Stimulated activated CD8-positive, alpha-beta memory T cell treated with anti-CD3 and anti-CD28 coated beads, Interleukin-12 subunit alpha, Interleukin-12 subunit beta, amount 100 ng/mL, for 1 hour (primary cell): ENCODE results near the gene PDE4B.
"Not testable (repeated sequence)": the region's sequence is repeated elsewhere in the genome, so short reads cannot be mapped to it uniquely, and the experiment has no call there.

ENCODE experiments used
- DNase-seq: peaks from one replicate; pipeline ENCODE4 v3.0.0-alpha.2; 2020; ENCODE audit warnings: low read depth

Gene PDE4B

GRCh38 chr1:66135161-66135560, 342.5 kb downstream of the PDE4B start:
- DNase-seq: no peak

- not testable (repeated sequence) for DNase-seq
These were observed 343.7 kb downstream of the PDE4B start for GRCh38 chr1:66136423-66136822.

- DNase-seq: no peak
These were observed 344.5 kb downstream of the PDE4B start for GRCh38 chr1:66137235-66137634.

- no peak for DNase-seq
These were observed 345.9 kb downstream of the PDE4B start for GRCh38 chr1:66138613-66139012.

DNA sequence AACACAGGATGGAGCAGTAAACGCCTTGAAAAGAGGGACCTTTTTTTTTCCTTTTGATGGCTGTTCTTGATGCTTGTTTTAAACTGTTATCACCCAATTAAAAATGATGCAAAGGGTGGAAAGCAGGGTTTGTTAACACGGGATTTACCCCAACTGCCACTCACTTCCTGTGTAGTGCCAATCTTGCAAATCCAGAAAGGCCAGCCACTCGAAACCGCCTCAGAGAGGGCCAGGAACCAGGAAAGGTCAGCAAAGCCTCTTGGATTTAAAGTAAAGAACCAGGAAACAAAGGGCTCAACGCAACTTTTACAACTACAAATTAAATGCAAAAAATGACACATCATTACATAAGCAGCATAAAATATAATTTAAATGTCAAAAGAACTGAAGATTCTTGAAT, 347.4 kb downstream of the PDE4B start:
- DNase-seq: no peak

GRCh38 chr1:66143651-66144050, 351.0 kb downstream of the PDE4B start:
- no peak for DNase-seq

DNA sequence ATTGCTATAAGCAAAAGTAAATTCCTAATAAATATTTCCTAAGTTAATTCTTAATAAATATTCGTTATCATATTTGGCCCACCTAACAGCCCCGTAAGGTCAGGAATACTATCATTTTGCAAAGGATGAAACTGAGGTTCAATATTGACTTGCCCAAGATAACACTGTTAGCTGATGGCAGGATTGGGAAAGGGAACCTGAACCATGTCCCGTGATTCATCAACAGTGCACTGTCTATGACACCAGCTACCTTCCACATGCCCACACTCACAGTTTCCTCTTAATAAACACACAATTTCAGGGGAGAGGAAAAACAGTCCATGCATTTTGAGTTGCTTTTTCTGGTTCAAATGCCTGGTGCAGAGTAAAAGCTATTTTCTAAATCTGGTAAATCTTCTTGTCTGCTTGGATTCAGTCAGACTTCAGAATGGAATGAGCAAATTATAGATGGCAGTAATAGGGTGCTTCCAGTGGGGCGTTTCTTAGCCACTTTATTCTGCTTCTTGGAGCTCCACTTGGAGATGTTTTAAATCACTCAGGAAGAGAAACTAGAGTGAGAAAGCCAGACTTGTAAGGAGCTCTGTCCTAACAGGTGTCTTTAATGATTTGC, 354.6 kb downstream of the PDE4B start:
- no peak for DNase-seq

DNA sequence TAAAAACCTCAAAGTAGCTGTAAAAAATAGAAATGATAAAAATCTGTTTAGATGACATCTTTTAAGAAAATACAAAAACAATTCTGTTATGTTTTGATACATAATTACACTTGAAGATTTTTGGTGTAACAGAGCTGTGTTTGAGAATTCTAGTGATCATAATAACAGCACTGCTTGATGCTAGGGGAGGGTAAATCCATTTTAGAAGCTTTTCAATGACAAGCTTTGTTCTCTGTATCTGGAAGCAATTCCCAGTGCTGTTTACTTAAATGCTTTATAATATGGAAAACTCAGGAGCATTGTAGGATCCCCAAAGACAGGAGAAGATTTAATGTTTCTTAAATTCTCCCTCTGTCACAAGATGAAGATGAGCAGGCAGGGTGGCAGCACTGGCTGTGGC, 359.3 kb downstream of the PDE4B start:
- DNase-seq: no peak

DNA sequence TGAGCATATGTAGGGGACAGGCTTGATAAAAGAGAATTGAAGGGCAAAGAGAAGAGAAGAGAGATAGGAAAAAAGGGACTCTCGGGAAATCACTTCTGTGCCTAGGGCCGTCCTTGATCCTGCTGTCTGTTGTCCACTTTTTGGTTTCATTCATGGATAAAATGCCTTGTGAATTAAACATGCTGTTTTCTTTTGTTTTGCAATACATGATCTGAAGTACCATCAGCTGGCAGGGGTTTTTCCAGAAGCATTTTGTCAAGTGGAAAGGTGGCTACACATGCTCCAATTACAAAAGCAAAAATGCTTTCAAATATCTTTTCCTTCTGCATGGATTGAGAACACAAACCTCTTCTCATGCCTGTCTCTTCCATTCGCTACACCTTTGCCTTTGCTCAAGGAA, 361.7 kb downstream of the PDE4B start:
- DNase-seq: no peak

- no peak for DNase-seq
These were observed 363.4 kb downstream of the PDE4B start for GRCh38 chr1:66156144-66156543.

- DNase-seq: no peak
These were observed 367.1 kb downstream of the PDE4B start for GRCh38 chr1:66159800-66160199.

DNA sequence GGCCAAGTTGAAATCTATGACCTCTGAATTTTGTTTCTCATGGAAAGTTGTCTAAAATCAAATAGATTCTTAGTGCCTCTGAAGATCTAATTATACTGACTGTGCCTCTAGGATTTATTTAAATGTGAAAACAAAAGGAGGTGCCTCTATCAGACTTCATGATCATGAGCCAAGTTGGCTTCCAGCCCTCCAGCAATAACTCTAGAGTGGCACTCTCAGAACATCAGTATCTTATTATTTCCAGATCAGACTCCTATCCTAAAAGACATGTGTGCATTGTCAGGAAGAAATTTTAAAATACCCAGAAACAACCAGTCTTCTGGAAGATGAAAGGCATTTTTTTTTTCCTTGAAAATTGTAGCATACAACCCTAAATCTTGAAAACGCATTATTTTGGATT, 368.0 kb downstream of the PDE4B start:
- DNase-seq: no peak

DNA sequence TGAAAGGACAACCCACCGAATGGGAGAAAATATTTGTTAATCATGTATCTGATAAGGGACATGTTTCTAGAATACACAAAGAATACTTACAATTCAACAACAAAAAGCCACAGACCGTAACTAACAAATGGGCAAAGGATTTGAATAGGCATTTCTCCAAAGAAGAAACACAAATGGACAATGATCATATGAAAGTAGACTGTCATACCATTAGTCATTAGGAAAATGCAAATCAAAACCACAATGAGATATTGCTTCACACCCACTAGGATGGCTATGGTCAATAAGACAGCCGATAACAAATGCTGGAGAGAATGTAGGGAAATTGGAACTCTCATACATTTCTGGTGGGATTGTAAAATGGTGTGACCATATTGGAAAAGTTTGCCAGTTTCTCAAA, 374.1 kb downstream of the PDE4B start:
- DNase-seq: no peak

DNA sequence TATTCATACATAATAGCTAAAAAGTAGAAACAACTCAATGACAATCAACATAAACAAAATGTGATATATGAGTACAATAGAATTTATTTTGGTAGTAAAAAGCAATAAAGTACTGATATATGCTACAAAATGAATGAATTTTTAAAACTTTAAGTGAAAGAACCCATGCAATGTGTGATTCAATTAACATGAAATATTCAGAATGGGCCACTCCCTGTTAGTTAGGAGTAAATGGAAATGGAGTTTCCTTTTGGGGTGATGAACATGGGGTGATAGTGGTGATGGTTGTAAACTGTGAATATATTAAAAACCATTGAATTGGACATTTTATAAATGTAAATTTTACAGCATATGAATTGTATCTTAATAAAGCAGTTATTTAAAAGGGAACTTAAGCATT, 374.6 kb downstream of the PDE4B start:
- no peak for DNase-seq

GRCh38 chr1:66168467-66168887, 375.8 kb downstream of the PDE4B start:
- no peak for DNase-seq

DNA sequence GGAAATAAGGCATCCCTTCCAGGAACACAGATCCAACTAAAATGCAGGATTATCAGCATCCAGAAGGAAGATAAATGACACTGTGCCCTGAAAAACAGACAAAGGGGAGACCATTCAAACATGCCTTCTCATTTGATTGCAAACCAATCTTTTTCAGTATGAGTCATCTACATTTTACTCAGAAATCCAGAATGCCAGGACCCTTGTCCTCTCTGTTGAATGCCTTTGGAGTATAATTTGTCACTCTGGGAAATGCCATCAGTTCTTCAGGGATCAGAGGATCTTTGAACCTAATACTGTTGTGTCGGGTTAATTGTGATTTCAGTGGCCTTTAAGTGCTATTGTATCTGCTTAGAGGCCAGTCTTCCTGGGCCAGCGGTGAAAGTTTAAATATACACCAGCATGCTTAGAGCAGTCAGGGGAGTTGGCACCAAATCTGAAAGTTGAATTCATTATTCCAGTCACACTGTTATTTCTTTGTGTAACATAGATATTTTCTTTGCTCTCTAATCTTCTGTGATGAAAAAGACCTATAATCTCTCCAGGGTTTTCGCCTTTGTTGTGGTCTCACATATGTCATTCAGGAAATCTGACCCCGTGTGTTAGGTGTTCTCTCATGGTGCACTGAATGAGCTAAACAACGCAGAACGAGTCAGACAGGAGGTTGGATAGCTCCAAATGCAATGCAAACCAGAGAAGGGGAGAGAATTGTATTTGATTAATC, 376.4 kb downstream of the PDE4B start:
- DNase-seq: no peak

- DNase-seq: no peak
These were observed 379.6 kb downstream of the PDE4B start for GRCh38 chr1:66172272-66172671.

DNA sequence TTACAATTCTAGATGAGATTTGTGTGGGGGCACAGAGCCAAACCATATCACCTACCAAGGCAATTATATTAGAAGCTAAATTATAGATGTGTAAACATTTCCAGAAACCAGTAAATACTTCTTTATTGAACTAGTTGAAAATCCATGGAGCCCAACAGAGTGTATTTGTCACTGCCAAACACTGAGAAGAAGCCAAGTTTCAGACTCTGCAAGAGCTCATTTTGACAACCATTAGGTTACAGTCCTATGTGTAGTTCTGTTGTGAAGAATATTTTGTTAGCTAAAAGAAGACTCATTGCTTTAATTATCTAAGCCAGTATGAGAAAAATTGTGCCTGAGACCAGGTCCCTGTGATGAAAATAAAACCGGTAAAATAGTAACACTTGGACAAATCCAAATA, 382.4 kb downstream of the PDE4B start:
- no peak for DNase-seq

- no peak for DNase-seq
These were observed 382.9 kb downstream of the PDE4B start for GRCh38 chr1:66175581-66175980.

DNA sequence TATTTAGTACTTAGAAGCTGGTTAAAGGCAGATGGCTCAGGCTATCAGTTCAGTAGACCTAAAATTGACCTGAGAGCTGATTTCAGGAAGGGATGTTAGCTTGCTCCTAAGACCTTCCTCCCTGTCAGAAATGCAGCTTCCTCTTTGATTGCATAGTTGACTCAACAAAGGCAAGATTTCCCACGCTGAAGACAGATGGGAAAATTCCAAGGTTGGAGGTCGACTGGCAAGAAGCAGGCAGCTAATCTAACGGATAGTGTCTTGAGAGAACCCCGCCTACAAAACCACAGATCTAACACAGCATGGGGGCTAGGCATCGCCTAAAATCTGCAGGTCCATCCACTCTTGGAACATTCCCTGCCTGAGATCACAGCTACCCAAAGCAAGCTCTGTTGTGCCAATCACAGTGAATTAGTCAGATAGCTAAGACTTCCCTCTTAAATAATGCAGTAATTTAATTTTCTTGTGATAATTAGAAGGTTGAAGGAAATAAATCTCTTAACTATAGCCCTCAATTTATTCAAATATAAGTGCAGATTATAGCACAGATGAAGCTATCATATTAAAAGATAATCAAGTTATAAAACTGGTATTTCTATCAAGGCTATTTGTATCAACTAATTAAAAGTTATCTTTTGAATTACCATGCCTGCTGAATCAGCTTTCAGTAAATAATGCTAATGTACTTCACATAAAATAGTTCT, 383.5 kb downstream of the PDE4B start:
- no peak for DNase-seq

DNA sequence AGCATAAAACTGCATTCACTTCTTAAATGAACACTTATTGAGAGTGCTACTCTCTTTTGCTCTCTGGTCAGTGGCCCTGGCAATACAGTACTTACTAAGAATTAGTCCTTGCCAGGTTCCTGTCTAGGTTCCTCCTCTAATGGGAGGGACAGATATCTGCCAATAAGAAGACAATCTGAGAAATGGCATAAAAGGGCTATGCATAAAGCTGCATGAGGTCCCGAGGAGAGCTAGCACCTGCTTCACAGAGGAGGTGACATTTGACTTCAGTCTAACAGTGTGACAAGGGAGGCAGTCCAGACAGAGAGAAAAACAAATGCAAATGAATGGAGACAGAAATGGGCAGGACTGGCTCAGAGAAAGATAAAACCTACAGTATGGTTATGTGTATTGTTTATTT, 384.1 kb downstream of the PDE4B start:
- no peak for DNase-seq

DNA sequence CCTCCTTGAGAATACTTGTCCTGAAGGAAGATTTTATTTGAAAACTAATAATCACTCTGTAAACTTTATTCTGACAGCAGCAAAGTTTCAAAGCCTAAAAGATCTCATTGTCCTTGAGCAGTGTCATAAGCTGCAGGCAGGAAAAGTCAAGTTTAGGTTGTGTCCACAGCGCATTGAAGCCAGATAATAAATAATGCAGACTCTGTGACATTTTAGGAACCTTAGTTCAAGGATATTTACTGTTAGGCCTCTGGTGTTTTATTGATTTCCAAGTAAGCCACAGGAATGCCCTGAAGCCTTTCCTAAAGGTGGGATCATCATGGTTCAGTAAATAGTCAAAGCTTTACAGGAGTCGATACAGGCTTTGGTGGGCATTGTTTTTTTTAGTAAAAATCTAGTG, 384.8 kb downstream of the PDE4B start:
- DNase-seq: no peak

- no peak for DNase-seq
These were observed 389.3 kb downstream of the PDE4B start for GRCh38 chr1:66182026-66182425.
